ENCODE data around the gene SLC26A11.

The SLC26A11 gene

GRCh38 chr17:80233202-80233601 lies 13.0 kb downstream of the SLC26A11 start:
- no peak overlapping the region for H3K4me2 ChIP-seq (ENCODE audit: low read depth, low read length, poor library complexity, severe bottlenecking)
- H3K27ac ChIP-seq (ENCODE audit: low read depth, low read length): no peak overlapping the region
- H3K9ac ChIP-seq (ENCODE audit: low read length): no peak overlapping the region
- no peaks in the 10 kb centered on the region for H3K79me2 ChIP-seq (ENCODE audit: insufficient read depth, low read length)
- H3F3A ChIP-seq (ENCODE audit: insufficient read depth): no peaks in the 10 kb centered on the region
- H3K4me3 ChIP-seq (ENCODE audit: insufficient read depth, low read length, poor library complexity, severe bottlenecking): no peak overlapping the region
- peaks cover 6% of the 10 kb centered on the region; the same call in 1 of the 2 replicates for H3K9me3 ChIP-seq (ENCODE audit: insufficient read depth, low read length)
- H3K27me3 ChIP-seq (ENCODE audit: low read length): no peaks in the 10 kb centered on the region
- TF ChIP-seq CTCF (IDR thresholded peaks at IDR 0.05; ENCODE audit: insufficient read depth, low read length, poor library complexity, severe bottlenecking) (no peak), EZH2phosphoT487 (conservative IDR thresholded peaks at IDR 0.05; ENCODE audit: low read length) (no peak)
- no peak overlapping the region for H2AFZ ChIP-seq (ENCODE audit: low read depth, low read length, severe bottlenecking)
- no peaks in the 10 kb centered on the region for H3K9me2 ChIP-seq (replicated peaks; ENCODE audit: insufficient read depth, low read length)
- H4K20me1 ChIP-seq (ENCODE audit: low read depth, low read length): no peaks in the 10 kb centered on the region
- no peaks in the 10 kb centered on the region for H3K36me3 ChIP-seq (ENCODE audit: low read length)

- Histone ChIP-seq H3K9me2 (replicated peaks; ENCODE audit: insufficient read depth, low read length) (no peaks in the 10 kb centered on the region), H4K20me1 (ENCODE audit: low read depth, low read length) (no peaks in the 10 kb centered on the region), H3K4me3 (ENCODE audit: insufficient read depth, low read length, poor library complexity, severe bottlenecking) (no peak overlapping the region), H3K4me2 (ENCODE audit: low read depth, low read length, poor library complexity, severe bottlenecking) (no peak overlapping the region), H3K9ac (ENCODE audit: low read length) (no peak overlapping the region), H3K27ac (ENCODE audit: low read depth, low read length) (no peak overlapping the region), H3K79me2 (ENCODE audit: insufficient read depth, low read length) (no peaks in the 10 kb centered on the region), H3F3A (ENCODE audit: insufficient read depth) (no peaks in the 10 kb centered on the region), H3K9me3 (ENCODE audit: insufficient read depth, low read length) (peaks cover 6% of the 10 kb centered on the region; the same call in 1 of the 2 replicates), H3K27me3 (ENCODE audit: low read length) (no peaks in the 10 kb centered on the region), H2AFZ (ENCODE audit: low read depth, low read length, severe bottlenecking) (no peak overlapping the region), H3K36me3 (ENCODE audit: low read length) (no peaks in the 10 kb centered on the region)
- TF ChIP-seq CTCF (IDR thresholded peaks at IDR 0.05; ENCODE audit: insufficient read depth, low read length, poor library complexity, severe bottlenecking) (no peak), EZH2phosphoT487 (conservative IDR thresholded peaks at IDR 0.05; ENCODE audit: low read length) (no peak)
Measured at GRCh38 chr17:80236911-80237310, 16.7 kb downstream of the SLC26A11 start.

- H3K79me2 ChIP-seq (ENCODE audit: insufficient read depth, low read length): no peaks in the 10 kb centered on the region
- H3K9me3 ChIP-seq (ENCODE audit: insufficient read depth, low read length): peaks cover 3% of the 10 kb centered on the region; the same call in 1 of the 2 replicates
- no peaks in the 10 kb centered on the region for H4K20me1 ChIP-seq (ENCODE audit: low read depth, low read length)
- no peaks in the 10 kb centered on the region for H3K36me3 ChIP-seq (ENCODE audit: low read length)
- TF ChIP-seq CTCF (IDR thresholded peaks at IDR 0.05; ENCODE audit: insufficient read depth, low read length, poor library complexity, severe bottlenecking): no peak
- TF ChIP-seq EZH2phosphoT487 (conservative IDR thresholded peaks at IDR 0.05; ENCODE audit: low read length): no peak
- no peak overlapping the region for H3K4me2 ChIP-seq (ENCODE audit: low read depth, low read length, poor library complexity, severe bottlenecking)
- no peaks in the 10 kb centered on the region for H3F3A ChIP-seq (ENCODE audit: insufficient read depth)
- no peak overlapping the region for H3K27ac ChIP-seq (ENCODE audit: low read depth, low read length)
- no peaks in the 10 kb centered on the region for H3K27me3 ChIP-seq (ENCODE audit: low read length)
- H3K9ac ChIP-seq (ENCODE audit: low read length): no peak overlapping the region
- H3K9me2 ChIP-seq (replicated peaks; ENCODE audit: insufficient read depth, low read length): no peaks in the 10 kb centered on the region
- no peak overlapping the region for H2AFZ ChIP-seq (ENCODE audit: low read depth, low read length, severe bottlenecking)
- H3K4me3 ChIP-seq (ENCODE audit: insufficient read depth, low read length, poor library complexity, severe bottlenecking): no peak overlapping the region
Measured at GRCh38 chr17:80237386-80237785, 17.2 kb downstream of the SLC26A11 start.
